GM18520 (cell line): ENCODE data around the gene GLYATL1.
"Not testable (repeated sequence)": the region's sequence is repeated elsewhere in the genome, so short reads cannot be mapped to it uniquely, and the experiment has no call there.

Experiments used
- ATAC-seq: cut with Tn5 transposase; IDR thresholded peaks from one replicate; pipeline ENCODE4 v1.9.1; 2021; ENCODE audit not compliant: unreplicated experiment

The GLYATL1 gene

DNA sequence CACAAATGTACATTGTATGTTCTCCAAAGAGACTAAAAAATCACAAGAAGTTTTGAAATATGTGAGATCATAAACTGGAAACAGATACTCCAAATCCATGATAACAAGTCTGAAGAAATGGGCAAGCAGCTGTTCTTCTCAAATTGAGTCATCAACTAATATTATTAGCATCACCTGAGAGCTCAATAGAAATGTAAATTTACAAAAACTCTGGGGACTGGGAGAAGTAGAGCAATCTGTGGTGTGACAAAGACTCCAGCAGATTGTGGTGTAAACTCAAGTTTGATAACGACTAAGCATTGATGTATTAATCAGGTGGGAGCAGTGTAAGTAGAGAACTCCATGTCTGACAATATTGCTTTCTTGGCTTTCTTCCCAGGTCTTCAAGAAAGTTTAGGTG, 53.2 kb downstream of the GLYATL1 start:
- ATAC-seq: no peak

DNA sequence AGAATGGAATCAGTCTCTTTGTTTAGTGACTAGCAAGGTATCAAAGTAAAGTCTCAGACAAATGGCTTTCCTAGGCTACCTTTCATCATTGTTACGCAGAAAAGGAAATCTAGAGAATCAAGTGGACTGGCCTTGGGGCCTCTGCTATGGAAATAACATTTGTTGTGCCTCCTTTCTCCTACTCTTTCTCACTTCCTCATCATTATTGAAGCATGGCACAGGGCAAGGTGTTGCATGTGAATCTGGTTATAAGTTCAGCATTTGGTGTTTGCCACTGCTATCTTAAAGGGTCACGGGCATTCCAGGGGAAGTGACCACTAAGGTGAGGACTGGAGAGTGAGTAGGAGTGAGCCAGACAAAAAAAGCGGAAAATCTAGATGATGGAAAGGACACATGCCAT, 54.9 kb downstream of the GLYATL1 start:
- ATAC-seq: no peak

DNA sequence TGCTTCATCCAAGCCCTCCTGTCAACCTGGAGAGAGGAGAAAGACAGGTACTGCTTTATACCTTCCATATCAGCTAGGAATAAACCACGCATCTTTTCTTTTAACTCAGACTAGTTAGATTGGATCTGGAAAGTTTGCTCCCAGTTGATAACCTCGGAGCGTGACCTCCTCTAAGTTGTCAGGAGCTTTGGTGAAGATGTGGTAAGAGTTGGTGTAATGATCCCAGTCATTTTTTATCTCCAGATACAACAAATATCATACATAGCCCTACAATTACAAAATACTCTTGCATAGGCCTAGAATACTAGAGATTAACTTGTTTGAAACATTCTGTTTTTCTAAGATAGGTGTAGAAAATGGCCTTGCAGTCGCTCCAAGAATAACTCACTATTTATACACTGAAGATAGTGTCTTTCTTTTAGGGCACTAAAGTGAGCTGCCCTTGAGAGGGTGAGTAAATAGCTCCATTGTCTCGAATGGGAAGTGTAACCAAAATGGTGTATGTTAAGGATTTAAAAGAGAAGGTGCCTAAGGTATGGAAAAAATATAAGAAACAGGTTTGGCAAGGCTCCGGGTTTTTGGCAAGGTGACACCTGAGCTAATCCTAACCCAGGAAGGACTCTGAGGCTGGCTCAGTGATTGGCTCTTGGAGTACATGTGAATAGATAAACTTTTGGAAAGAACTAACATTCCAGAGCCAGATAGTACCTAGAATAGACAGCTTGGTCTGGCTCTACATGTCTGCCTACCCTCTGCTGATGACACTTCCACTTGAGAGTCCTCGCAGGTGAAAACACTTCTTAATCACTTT, 59.4 kb downstream of the GLYATL1 start:
- no peak for ATAC-seq

DNA sequence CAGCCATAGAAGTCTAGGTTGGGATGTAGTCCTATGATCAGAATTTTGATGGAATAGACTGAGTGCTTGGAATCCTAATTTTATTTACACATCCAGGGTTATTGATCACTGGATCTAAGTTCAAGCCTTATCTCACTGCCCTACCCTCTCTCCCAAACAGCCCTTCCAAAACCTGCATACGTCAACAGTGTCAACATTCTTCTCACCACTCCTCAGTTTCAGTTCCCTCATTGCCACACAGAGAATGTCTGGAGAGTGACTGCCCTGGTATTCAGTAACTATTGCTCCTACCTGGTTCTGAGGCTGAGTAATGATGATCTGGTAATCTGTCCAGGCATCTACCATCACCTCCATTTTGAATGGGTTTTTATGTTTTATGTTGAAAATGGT, 60.0 kb downstream of the GLYATL1 start:
- ATAC-seq: peak; percentile 72

DNA sequence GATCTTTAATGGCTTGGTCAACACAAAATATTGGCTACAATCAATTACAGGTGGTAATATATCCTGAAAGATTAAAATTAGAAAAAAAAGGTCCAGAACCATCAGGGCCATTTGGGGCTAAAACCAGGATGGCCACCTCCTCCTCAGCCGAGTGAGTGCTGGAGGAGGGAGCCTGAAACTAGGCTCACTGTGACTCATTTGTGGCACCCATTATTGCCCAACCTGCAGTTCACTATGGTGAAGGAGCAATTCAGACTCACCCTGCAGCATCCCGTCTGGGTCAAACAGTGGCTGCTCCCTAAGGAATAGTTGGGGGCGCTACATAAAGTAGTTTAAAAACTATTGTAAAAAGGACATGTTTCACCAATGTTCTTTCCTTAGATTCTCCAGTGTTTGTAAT, 60.7 kb downstream of the GLYATL1 start:
- no peak for ATAC-seq

DNA sequence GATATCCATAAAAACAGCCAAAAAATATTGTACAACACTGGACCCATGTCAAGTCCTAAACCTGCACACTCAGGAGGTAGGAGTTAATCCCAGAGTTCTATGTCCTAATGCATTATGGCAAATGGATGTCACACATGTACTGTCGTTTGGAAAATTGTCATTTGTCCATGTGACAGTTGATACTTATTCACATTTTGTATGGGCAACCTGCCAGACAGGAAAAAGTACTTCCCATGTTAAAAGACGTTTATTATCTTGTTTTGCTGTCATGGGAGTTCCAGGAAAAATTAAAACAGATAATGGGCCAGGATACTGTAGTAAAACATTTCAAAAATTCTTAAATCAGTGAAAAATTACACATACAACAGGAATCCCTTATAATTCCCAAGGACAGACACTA, 62.7 kb downstream of the GLYATL1 start:
- ATAC-seq: not testable (repeated sequence)
